Daoy (cell line): ENCODE results near the gene MRPS17. TPM values are rescaled to one million over a fixed set of nuclear protein-coding genes. Genes with fewer than 3 reads are reported as not detected.
A peak's percentile ranks its signal among the peaks of the same experiment; 100 is the strongest.

ENCODE experiments used
- DNase-seq: peaks from one replicate; pipeline ENCODE4 v3.0.0-alpha.2; 2015; ENCODE audit warnings: low read depth
- total RNA-seq: library from RNA; depleted of rRNA; stranded (reverse); fragments of >200 nt; shearing (Covaris generic); gene quantifications from 2 replicates; pipeline ENCODE4 v1.2.3, GENCODE V29; 2014; rRNA removed

The MRPS17 gene
- total RNA-seq, 1 experiment from 2014 or later: 40.0 TPM

DNA sequence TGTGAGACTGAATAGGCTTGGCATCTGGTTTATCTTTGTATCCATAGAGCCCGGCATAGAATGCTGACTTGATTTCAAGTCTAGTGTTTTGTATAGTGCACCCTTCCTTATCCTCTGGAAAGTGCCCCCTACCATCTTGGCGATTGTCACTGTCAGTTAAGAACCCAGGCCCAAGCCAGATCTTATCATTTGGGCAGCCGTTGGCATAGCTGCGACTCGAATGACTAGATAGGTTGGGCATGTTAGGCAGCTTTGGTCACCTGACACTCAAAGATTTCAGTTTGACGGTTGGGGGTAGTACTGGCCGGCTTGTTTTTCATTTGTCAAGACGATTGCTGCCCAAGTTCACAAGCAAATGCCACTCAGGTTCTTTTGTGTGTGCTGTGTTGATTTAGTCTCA, 19.3 kb downstream of the MRPS17 start:
- no peak for DNase-seq

GRCh38 chr7:55973747-55974250, 22.1 kb downstream of the MRPS17 start:
- DNase-seq: no peak

- no peak for DNase-seq
Measured at GRCh38 chr7:55975988-55976633, 24.4 kb downstream of the MRPS17 start.

- peak; percentile 90 for DNase-seq
Measured at GRCh38 chr7:55977831-55978230, 26.2 kb downstream of the MRPS17 start.

DNA sequence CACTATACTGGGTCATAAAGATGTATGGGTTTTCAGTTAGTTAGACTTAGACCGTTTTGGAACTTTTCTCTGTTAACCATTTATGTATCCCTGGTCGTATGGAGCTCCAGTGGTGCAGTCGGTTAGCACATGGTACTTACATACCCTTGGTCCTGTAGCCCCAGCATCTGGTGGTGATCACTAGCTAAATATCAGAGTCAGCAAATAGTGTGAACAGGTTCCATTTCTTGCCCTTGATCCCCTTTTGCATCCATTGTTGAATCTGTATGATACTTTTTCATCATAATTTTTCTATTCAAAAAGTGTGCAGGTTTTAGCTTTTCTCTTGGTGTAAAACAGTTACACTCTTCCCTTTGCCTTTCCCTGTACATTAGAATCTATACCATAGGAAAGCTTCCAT, 28.6 kb downstream of the MRPS17 start:
- DNase-seq: no peak

GRCh38 chr7:55983537-55983936, 31.9 kb downstream of the MRPS17 start:
- no peak for DNase-seq

GRCh38 chr7:55992346-55992745, 40.7 kb downstream of the MRPS17 start:
- DNase-seq: no peak

DNA sequence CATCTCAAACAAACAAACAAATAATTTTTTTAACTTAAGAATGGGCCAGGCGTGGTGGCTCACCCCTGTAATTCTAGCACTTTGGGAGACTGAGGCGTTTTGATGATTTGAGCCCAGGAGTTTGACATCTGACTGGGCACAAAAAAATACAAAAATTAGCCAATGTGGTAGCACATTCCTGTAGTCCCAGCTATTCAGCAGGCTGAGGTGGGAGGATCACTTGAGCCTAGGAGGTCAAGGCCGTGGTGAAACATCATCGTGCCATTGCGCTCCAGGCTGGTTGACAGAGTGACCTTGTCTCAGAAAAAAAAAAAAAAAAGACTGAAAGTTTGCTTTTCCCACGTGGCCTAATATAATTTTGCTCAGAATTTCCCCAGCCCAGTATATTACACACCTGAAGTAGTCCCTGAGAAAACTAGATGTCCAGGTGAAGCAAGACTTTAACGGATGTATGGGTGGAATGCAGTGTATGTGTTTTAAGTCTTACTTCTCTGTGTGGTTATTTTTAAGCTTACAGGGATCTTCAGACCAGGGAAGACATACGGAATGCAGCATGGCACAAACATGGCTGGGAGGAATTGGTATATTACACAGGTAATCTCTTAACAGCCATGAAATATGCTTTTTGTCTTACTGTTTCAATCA, 45.3 kb downstream of the MRPS17 start:
- DNase-seq: no peak

- no peak for DNase-seq
Measured at GRCh38 chr7:56003749-56004148, 52.1 kb downstream of the MRPS17 start.

Other genes starting within 250 kb of the MRPS17 start
- not detected in 2 replicates for gene SEPTIN14, start 89.1 kb upstream of the MRPS17 start, total RNA-seq
- gene ZNF713, start 64.4 kb upstream of the MRPS17 start, total RNA-seq: 2.9 and 8.0 TPM in 2 replicates
- 65.8 and 68.6 TPM in 2 replicates for gene NIPSNAP2, start 12.7 kb downstream of the MRPS17 start, total RNA-seq
- gene PSPH, start 99.6 kb downstream of the MRPS17 start, total RNA-seq: 113 and 129 TPM in 2 replicates
- gene CCT6A, start 99.9 kb downstream of the MRPS17 start, total RNA-seq: 1,003 and 1,301 TPM in 2 replicates
- gene SUMF2, start 112.4 kb downstream of the MRPS17 start, total RNA-seq: 167 and 168 TPM in 2 replicates
- 1.5 TPM in 1 of 2 replicates, not detected in the other for gene PHKG1, start 141.1 kb downstream of the MRPS17 start, total RNA-seq
- 1,201 and 1,375 TPM in 2 replicates for gene CHCHD2, start 154.6 kb downstream of the MRPS17 start, total RNA-seq
- not detected in 2 replicates for gene NUPR2, start 164.5 kb downstream of the MRPS17 start, total RNA-seq